Urinary bladder (tissue), 4 donors: ENCODE measurements around the gene CD27. TPM values are rescaled to one million over a fixed set of nuclear protein-coding genes. Genes with fewer than 3 reads are reported as not detected.
"Not testable (repeated sequence)": the region's sequence is repeated elsewhere in the genome, so short reads cannot be mapped to it uniquely, and the experiment has no call there.

ENCODE experiments used
- DNase-seq: peaks from one replicate; pipeline ENCODE4 v3.0.0-alpha.2; 2015; ENCODE audit errors: extremely low spot score
- H3K27ac ChIP-seq: one replicate; pipeline ENCODE4 v1.5.1; 2013; ENCODE audit warnings: low read depth, mild to moderate bottlenecking, moderate library complexity
- H3K36me3 ChIP-seq: one replicate; pipeline ENCODE4 v1.6.1; 2013; ENCODE audit warnings: mild to moderate bottlenecking, moderate library complexity; ENCODE audit not compliant: insufficient read depth
- H3K4me1 ChIP-seq: one replicate; pipeline ENCODE4 v1.6.1; 2013; ENCODE audit warnings: mild to moderate bottlenecking, moderate library complexity; ENCODE audit not compliant: insufficient read depth
- H3K4me3 ChIP-seq: one replicate; pipeline ENCODE4 v1.5.1; 2013; ENCODE audit warnings: low read depth, low read length
- WGBS: extraction: QIAGEN DNeasy Blood & Tissue Kit; methylation state at CpG from one replicate; pipeline ENCODE4 v1.1.7; 2013; 5-methylcytosine and 5-hydroxymethylcytosine counted together
- polyA plus RNA-seq: library from polyadenylated mRNA; stranded (reverse); fragments of 200-250 nt; gene quantifications from one replicate; pipeline ENCODE4 v1.2.3, GENCODE V29; 2013
- total RNA-seq: library from RNA; depleted of rRNA; stranded (reverse); fragments of >200 nt; gene quantifications from one replicate; pipeline ENCODE4 v1.2.3, GENCODE V29; 2014
- donor health status: healthy with polysubstance abuse.
- donor health status: healthy.

The CD27 gene
- total and polyA plus RNA-seq, 2 donors: 0.26 to 1.7 TPM

- under 1% methylated on average over 69 of the region's 69 CpGs for WGBS
- Histone ChIP-seq H3K36me3 (no peaks in the 10 kb centered on the region), H3K27ac (peak within 1 kb of the TSS; percentile 70), H3K4me1 (no peaks in the 10 kb centered on the region), H3K4me3 (peak within 1 kb of the TSS; percentile 72)
- peak; percentile 94 for DNase-seq
Observed at GRCh38 chr12:6470375-6471163, 25.8 kb downstream of the CD27 start, which contains the start of gene VAMP1. VAMP1 (minus strand) TSS chr12:6470677; CDS start chr12:6470531, 146 bp downstream.

GRCh38 chr12:6471989-6472360 is 27.2 kb downstream of the CD27 start:
- H3K36me3 ChIP-seq: no peaks in the 10 kb centered on the region
- H3K4me3 ChIP-seq: no peak overlapping the region
- peaks cover 2% of the 10 kb centered on the region for H3K4me1 ChIP-seq
- DNase-seq: no peak
- WGBS: 93% methylated on average over 1 of the region's 1 CpG
- H3K27ac ChIP-seq: no peak overlapping the region

- peaks cover 2% of the 10 kb centered on the region for H3K4me1 ChIP-seq
- WGBS: 87% methylated on average over 11 of the region's 11 CpGs
- no peak for DNase-seq
Observed at GRCh38 chr12:6472491-6472890, 27.7 kb downstream of the CD27 start.

GRCh38 chr12:6475233-6475975 is 30.6 kb downstream of the CD27 start:
- not testable (repeated sequence) for DNase-seq, H3K4me3 ChIP-seq, H3K4me1 ChIP-seq, H3K36me3 ChIP-seq, H3K27ac ChIP-seq
- 92% methylated on average over 44 of the region's 48 CpGs for WGBS

More at GRCh38 chr12:6472491-6472890, 27.7 kb downstream of the CD27 start:
- no peak overlapping the region for H3K27ac ChIP-seq
- no peaks in the 10 kb centered on the region for H3K36me3 ChIP-seq
- H3K4me3 ChIP-seq: no peak overlapping the region

GRCh38 chr12:6476489-6476888 is 31.7 kb downstream of the CD27 start:
- no peak for DNase-seq
- WGBS: 61% methylated on average over 3 of the region's 3 CpGs

GRCh38 chr12:6477601-6478377 is 33.0 kb downstream of the CD27 start:
- not testable (repeated sequence) for H3K27ac ChIP-seq, DNase-seq, H3K36me3 ChIP-seq, H3K4me3 ChIP-seq, H3K4me1 ChIP-seq
- WGBS: 94% methylated on average over 37 of the region's 37 CpGs

More at GRCh38 chr12:6476489-6476888, 31.7 kb downstream of the CD27 start:
- Histone ChIP-seq H3K4me3 (no peak overlapping the region), H3K27ac (peak overlapping the region; percentile 23), H3K36me3 (no peaks in the 10 kb centered on the region), H3K4me1 (peaks cover 2% of the 10 kb centered on the region)

GRCh38 chr12:6478416-6478815 is 33.7 kb downstream of the CD27 start:
- H3K4me3 ChIP-seq: no peak overlapping the region
- H3K4me1 ChIP-seq: peaks cover 2% of the 10 kb centered on the region
- H3K27ac ChIP-seq: no peak overlapping the region
- no peaks in the 10 kb centered on the region for H3K36me3 ChIP-seq
- WGBS: 82% methylated on average over 20 of the region's 20 CpGs
- DNase-seq: no peak

GRCh38 chr12:6488240-6488639 is 43.5 kb downstream of the CD27 start:
- WGBS: 81% methylated on average over 1 of the region's 1 CpG
- H3K4me3 ChIP-seq: no peak overlapping the region
- no peak for DNase-seq
- H3K27ac ChIP-seq: no peak overlapping the region
- H3K36me3 ChIP-seq: no peaks in the 10 kb centered on the region
- no peaks in the 10 kb centered on the region for H3K4me1 ChIP-seq

- WGBS: 63% methylated on average over 4 of the region's 4 CpGs
- no peak for DNase-seq
- H3K36me3 ChIP-seq: no peaks in the 10 kb centered on the region
- no peak overlapping the region for H3K27ac ChIP-seq
- H3K4me1 ChIP-seq: no peaks in the 10 kb centered on the region
- H3K4me3 ChIP-seq: no peak overlapping the region
Observed at GRCh38 chr12:6489449-6489848, 44.7 kb downstream of the CD27 start.

GRCh38 chr12:6490673-6491072 is 45.9 kb downstream of the CD27 start:
- not testable (repeated sequence) for DNase-seq, H3K36me3 ChIP-seq, H3K4me3 ChIP-seq, H3K4me1 ChIP-seq, H3K27ac ChIP-seq
- 98% methylated on average over 1 of the region's 1 CpG for WGBS

- Histone ChIP-seq H3K27ac (peak within 1 kb of the TSS; percentile 87), H3K4me3 (peak within 1 kb of the TSS; percentile 61), H3K36me3 (peaks cover 2% of the 10 kb centered on the region), H3K4me1 (no peaks in the 10 kb centered on the region)
- DNase-seq: peak; percentile 87
- under 1% methylated on average over 39 of the region's 39 CpGs for WGBS
Observed at GRCh38 chr12:6492838-6493496, 48.2 kb downstream of the CD27 start, which contains the start of gene MRPL51. MRPL51 (minus strand) TSS chr12:6493262; CDS start chr12:6493136, 126 bp downstream.

- H3K27ac ChIP-seq: peak within 1 kb of the TSS; percentile 87
- under 1% methylated on average over 49 of the region's 49 CpGs for WGBS
- peak within 1 kb of the TSS; percentile 61 for H3K4me3 ChIP-seq
- DNase-seq: peak; percentile 88
- no peaks in the 10 kb centered on the region for H3K4me1 ChIP-seq
- H3K36me3 ChIP-seq: peaks cover 2% of the 10 kb centered on the region
Observed at GRCh38 chr12:6493497-6494257, 48.9 kb downstream of the CD27 start, which contains the start of gene NCAPD2. NCAPD2 (plus strand) TSS chr12:6494102; CDS start chr12:6495099, 997 bp downstream.
